Hepatocyte (in vitro differentiated cells): ENCODE data around the gene ZFP91. TPM values are rescaled to one million over a fixed set of nuclear protein-coding genes. Genes with fewer than 3 reads are reported as not detected.

ENCODE experiments used
- DNase-seq: peaks from one replicate; pipeline ENCODE4 v3.0.0-alpha.2; 2016; ENCODE audit warnings: low spot score
- H2AFZ ChIP-seq: fragments of 200-600 bp; sonication (generic); 2 replicates; pipeline ENCODE4 v1.6.0; 2016; ENCODE audit warnings: antibody characterized with exemption, mild to moderate bottlenecking
- H3K27ac ChIP-seq: fragments of 200-600 bp; sonication (generic); 2 replicates; pipeline ENCODE4 v1.5.1; 2016; ENCODE audit warnings: mild to moderate bottlenecking
- H3K27me3 ChIP-seq: fragments of 200-600 bp; sonication (generic); 2 replicates; pipeline ENCODE4 v1.6.1; 2016
- H3K36me3 ChIP-seq: fragments of 200-600 bp; sonication (generic); replicated peaks from 2 replicates; pipeline ENCODE4 v1.5.1; 2016; ENCODE audit warnings: low read depth; ENCODE audit not compliant: insufficient read depth
- H3K4me1 ChIP-seq: fragments of 200-600 bp; sonication (generic); 2 replicates; pipeline ENCODE4 v1.5.1; 2016; ENCODE audit warnings: mild to moderate bottlenecking, moderate library complexity; ENCODE audit not compliant: insufficient read depth
- H3K4me2 ChIP-seq: fragments of 200-600 bp; sonication (generic); 2 replicates; pipeline ENCODE4 v1.6.0; 2016
- H3K4me3 ChIP-seq: fragments of 200-600 bp; sonication (generic); 2 replicates; pipeline ENCODE4 v1.5.1; 2016; ENCODE audit warnings: mild to moderate bottlenecking
- H3K79me2 ChIP-seq: fragments of 200-600 bp; sonication (generic); 2 replicates; pipeline ENCODE4 v1.6.0; 2017; ENCODE audit warnings: mild to moderate bottlenecking
- H3K9me2 ChIP-seq: fragments of 200-600 bp; sonication (generic); replicated peaks from 2 replicates; pipeline ENCODE4 v1.6.0; 2017; ENCODE audit warnings: mild to moderate bottlenecking; ENCODE audit not compliant: insufficient read depth
- H3K9me3 ChIP-seq: fragments of 200-600 bp; sonication (generic); 2 replicates; pipeline ENCODE4 v1.5.1; 2016; ENCODE audit warnings: low read depth, mild to moderate bottlenecking
- H4K20me1 ChIP-seq: fragments of 200-600 bp; sonication (generic); 2 replicates; pipeline ENCODE4 v1.6.0; 2016; ENCODE audit warnings: mild to moderate bottlenecking; ENCODE audit not compliant: insufficient read depth, poor library complexity, severe bottlenecking
- CTCF ChIP-seq: fragments of 200-600 bp; sonication (generic); IDR thresholded peaks from 2 replicates; pipeline ENCODE4 v1.5.1; 2016; ENCODE audit warnings: antibody characterized with exemption, mild to moderate bottlenecking; ENCODE audit not compliant: poor library complexity
- EZH2 ChIP-seq: fragments of 200-600 bp; sonication (generic); IDR thresholded peaks from 2 replicates; pipeline ENCODE4 v1.6.1; 2016; ENCODE audit warnings: antibody characterized with exemption, mild to moderate bottlenecking, borderline replicate concordance
- EZH2phosphoT487 ChIP-seq: fragments of 200-600 bp; sonication (generic); IDR thresholded peaks from one replicate; pipeline ENCODE4 v1.6.1; 2018; ENCODE audit warnings: antibody characterized with exemption, mild to moderate bottlenecking, low read depth, moderate library complexity; ENCODE audit not compliant: unreplicated experiment, severe bottlenecking
- WGBS: methylation state at CpG from one replicate; pipeline ENCODE4 v1.1.6; 2016; ENCODE audit warnings: low lambda C conversion rate; ENCODE audit errors: missing lambda C conversion rate; 5-methylcytosine and 5-hydroxymethylcytosine counted together
- polyA plus RNA-seq: library from polyadenylated mRNA; unstranded; fragments of >200 nt; fragmentation: Nextera tagmentation; extraction: Ambion mirVana; gene quantifications from 2 replicates; pipeline ENCODE4 v1.2.1, GENCODE V29; 2016
- total RNA-seq: library from RNA; depleted of rRNA; stranded (reverse); fragments of >200 nt; gene quantifications from 2 replicates; pipeline ENCODE4 v1.2.3, GENCODE V29; 2014

Gene ZFP91
- total and polyA plus RNA-seq, 2 experiments from 2014 or later = 13.7 to 42.0 TPM

GRCh38 chr11:58608331-58608730, 29.5 kb downstream of the ZFP91 start:
- no peaks in the 10 kb centered on the region for H3K4me1 ChIP-seq
- H3K79me2 ChIP-seq = peaks cover 81% of the 10 kb centered on the region
- no peak overlapping the region for H3K4me2 ChIP-seq
- no peaks in the 10 kb centered on the region for H3K36me3 ChIP-seq
- no peak overlapping the region for H2AFZ ChIP-seq
- no peaks in the 10 kb centered on the region for H3K9me2 ChIP-seq
- no peaks in the 10 kb centered on the region for H3K27me3 ChIP-seq
- H3K27ac ChIP-seq = no peak overlapping the region
- peaks cover 21% of the 10 kb centered on the region for H4K20me1 ChIP-seq
- WGBS = 88% methylated on average over 5 of the region's 5 CpGs
- H3K9me3 ChIP-seq = no peaks in the 10 kb centered on the region
- no peak overlapping the region for H3K4me3 ChIP-seq
- DNase-seq = no peak
- no peak for TF ChIP-seq EZH2phosphoT487
- no peak for TF ChIP-seq CTCF
- no peak for TF ChIP-seq EZH2

GRCh38 chr11:58609723-58610122, 30.9 kb downstream of the ZFP91 start:
- Histone ChIP-seq H3K27me3 (no peaks in the 10 kb centered on the region), H3K9me3 (no peaks in the 10 kb centered on the region), H4K20me1 (peaks cover 11% of the 10 kb centered on the region), H3K4me3 (no peak overlapping the region), H3K79me2 (peaks cover 67% of the 10 kb centered on the region), H3K27ac (no peak overlapping the region), H3K36me3 (no peaks in the 10 kb centered on the region), H3K9me2 (no peaks in the 10 kb centered on the region), H3K4me1 (no peaks in the 10 kb centered on the region), H2AFZ (no peak overlapping the region), H3K4me2 (no peak overlapping the region)
- 98% methylated on average over 8 of the region's 8 CpGs for WGBS
- no peak for DNase-seq
- TF ChIP-seq CTCF (no peak), EZH2phosphoT487 (no peak), EZH2 (no peak)

GRCh38 chr11:58613228-58613627, 34.4 kb downstream of the ZFP91 start:
- H3K9me3 ChIP-seq = no peaks in the 10 kb centered on the region
- H3K4me2 ChIP-seq = no peak overlapping the region
- no peak overlapping the region for H3K4me3 ChIP-seq
- H3K36me3 ChIP-seq = no peaks in the 10 kb centered on the region
- no peak overlapping the region for H3K27ac ChIP-seq
- H3K79me2 ChIP-seq = peaks cover 35% of the 10 kb centered on the region
- H2AFZ ChIP-seq = no peak overlapping the region
- WGBS = 95% methylated on average over 2 of the region's 2 CpGs
- no peaks in the 10 kb centered on the region for H3K9me2 ChIP-seq
- H3K4me1 ChIP-seq = no peaks in the 10 kb centered on the region
- H3K27me3 ChIP-seq = no peaks in the 10 kb centered on the region
- no peak for TF ChIP-seq EZH2phosphoT487
- TF ChIP-seq EZH2 = no peak
- TF ChIP-seq CTCF = no peak
- no peak for DNase-seq
- peaks cover 4% of the 10 kb centered on the region for H4K20me1 ChIP-seq

- no peak overlapping the region for H3K4me2 ChIP-seq
- DNase-seq = no peak
- no peak for TF ChIP-seq EZH2
- TF ChIP-seq CTCF = no peak
- TF ChIP-seq EZH2phosphoT487 = no peak
- no peaks in the 10 kb centered on the region for H3K9me3 ChIP-seq
- peaks cover 14% of the 10 kb centered on the region for H3K79me2 ChIP-seq
- no peak overlapping the region for H2AFZ ChIP-seq
- peaks cover 3% of the 10 kb centered on the region for H4K20me1 ChIP-seq
- H3K27ac ChIP-seq = no peak overlapping the region
- H3K4me1 ChIP-seq = no peaks in the 10 kb centered on the region
- H3K9me2 ChIP-seq = no peaks in the 10 kb centered on the region
- H3K27me3 ChIP-seq = no peaks in the 10 kb centered on the region
- H3K4me3 ChIP-seq = no peak overlapping the region
- WGBS = 95% methylated on average over 1 of the region's 1 CpG
- H3K36me3 ChIP-seq = no peaks in the 10 kb centered on the region
Observed at GRCh38 chr11:58615559-58615958, 36.7 kb downstream of the ZFP91 start.
